Activated CD4-positive, alpha-beta T cell treated with anti-CD3 and anti-CD28 coated beads, Interleukin-2, Interleukin-6, amounts not matched to agents 100 ng/mL and 50 ng/mL, durations not matched to agents 16 hours and 8 hours (primary cell): Measurements from ENCODE around the gene ABL1.
A peak's percentile ranks its signal among the peaks of the same experiment; 100 is the strongest.

Source experiments
- DNase-seq: peaks from one replicate; pipeline ENCODE4 v3.0.0-alpha.2; 2020

Gene ABL1

DNA sequence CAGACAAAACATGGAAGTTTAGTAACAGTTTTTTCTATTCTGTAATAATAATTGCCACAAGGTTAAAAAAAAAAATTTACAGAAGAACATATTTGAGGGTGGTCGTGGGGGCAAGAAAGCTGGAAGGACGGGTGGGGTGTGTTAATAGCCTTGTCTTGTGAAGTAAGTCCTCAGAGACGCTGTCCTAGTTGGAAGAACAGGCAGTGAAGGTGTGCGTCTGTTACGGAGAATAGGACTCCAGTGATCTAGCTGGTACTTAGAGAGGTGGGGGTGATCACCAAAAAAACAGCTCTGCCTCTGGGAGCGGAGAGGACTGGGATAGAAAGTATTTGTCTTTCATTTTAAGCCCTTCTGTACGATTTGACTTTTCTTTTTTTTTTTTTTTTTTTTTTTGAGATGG is 17.7 kb downstream of the ABL1 start:
- no peak for DNase-seq

DNA sequence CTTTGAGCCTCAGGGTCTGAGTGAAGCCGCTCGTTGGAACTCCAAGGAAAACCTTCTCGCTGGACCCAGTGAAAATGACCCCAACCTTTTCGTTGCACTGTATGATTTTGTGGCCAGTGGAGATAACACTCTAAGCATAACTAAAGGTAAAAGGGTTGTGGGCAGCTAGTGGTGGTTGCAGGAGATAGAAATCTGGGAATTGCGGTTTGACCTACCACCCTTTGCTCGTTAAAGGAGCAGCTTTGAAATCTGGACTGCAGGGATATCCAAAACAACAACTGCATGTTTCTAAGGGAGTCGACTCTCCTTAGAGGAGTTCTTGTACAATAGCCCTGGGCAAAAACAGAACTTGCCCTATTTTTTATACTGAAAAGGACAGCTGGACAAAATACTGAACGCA is 19.0 kb downstream of the ABL1 start:
- no peak for DNase-seq

DNA sequence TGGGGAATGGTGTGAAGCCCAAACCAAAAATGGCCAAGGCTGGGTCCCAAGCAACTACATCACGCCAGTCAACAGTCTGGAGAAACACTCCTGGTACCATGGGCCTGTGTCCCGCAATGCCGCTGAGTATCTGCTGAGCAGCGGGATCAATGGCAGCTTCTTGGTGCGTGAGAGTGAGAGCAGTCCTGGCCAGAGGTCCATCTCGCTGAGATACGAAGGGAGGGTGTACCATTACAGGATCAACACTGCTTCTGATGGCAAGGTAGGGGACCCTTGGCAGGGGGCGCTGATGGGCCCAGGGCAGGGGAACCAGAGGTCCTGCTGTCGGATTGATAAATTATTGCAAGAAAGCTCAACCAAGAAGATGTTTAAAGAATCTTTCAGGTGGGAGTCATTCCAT is 19.8 kb downstream of the ABL1 start:
- DNase-seq: no peak

DNA sequence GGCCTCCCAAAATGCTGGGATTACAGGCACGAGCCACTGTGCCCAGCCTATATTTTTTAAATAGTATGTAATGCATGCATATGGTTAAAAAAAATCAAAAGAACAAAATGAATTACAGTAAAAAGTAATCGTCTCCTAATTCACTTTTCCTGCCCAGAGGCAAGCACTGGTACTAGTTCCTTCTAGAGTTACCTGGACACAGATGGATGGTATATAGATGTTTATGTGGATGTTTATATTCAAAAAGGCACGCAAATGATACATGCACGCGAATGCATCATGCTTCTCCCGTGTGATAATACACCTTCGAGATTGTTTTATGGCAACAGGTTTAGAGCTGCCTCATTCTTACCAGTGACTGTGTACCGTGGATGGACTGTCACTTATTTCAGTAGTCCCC is 21.4 kb downstream of the ABL1 start:
- DNase-seq: no peak

DNA sequence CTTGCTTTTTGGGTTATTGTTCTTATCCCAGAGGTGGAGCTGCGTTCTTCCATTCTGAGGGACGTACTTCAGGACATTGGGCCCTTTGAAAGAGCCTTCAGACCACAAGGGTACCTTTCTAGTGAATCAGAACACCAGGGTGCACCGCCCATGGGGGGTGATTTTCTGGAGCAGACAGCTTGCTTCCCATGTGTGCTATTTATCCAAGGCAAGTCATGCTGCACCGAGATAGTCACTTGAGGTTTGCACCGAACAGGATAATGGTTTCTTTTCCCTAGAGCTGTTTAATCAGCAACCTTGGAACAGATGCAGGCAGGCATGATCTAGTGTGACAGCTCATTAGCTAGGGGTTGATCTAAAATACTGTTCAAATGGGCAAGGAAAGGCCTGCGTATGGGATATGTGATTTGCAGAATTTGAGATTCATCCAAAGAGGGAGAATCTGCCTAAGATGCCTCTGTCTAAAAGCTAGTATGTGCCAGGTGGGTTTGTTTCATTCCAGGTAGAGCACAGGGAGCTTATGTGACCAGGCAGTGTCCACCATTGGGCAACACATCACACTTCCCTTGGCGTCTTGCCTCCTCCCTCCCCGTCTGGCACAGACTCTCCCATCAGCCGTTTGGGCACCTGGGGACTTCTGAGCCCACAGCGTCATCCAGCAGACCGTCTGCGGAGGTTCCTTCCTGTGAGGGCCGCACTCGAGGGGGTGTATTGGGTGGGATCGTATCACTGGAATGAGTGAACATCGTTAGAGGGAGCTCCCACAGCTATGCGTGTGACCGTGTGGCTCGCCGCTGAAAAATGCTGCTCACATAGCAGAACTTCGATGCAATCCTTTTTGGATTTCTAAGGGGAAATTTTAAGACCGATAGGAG is 23.0 kb downstream of the ABL1 start:
- DNase-seq: no peak

- DNase-seq: no peak
Observed at GRCh38 chr9:130858739-130859705, 24.0 kb downstream of the ABL1 start.

GRCh38 chr9:130860458-130861316 is 25.6 kb downstream of the ABL1 start:
- DNase-seq: no peak

DNA sequence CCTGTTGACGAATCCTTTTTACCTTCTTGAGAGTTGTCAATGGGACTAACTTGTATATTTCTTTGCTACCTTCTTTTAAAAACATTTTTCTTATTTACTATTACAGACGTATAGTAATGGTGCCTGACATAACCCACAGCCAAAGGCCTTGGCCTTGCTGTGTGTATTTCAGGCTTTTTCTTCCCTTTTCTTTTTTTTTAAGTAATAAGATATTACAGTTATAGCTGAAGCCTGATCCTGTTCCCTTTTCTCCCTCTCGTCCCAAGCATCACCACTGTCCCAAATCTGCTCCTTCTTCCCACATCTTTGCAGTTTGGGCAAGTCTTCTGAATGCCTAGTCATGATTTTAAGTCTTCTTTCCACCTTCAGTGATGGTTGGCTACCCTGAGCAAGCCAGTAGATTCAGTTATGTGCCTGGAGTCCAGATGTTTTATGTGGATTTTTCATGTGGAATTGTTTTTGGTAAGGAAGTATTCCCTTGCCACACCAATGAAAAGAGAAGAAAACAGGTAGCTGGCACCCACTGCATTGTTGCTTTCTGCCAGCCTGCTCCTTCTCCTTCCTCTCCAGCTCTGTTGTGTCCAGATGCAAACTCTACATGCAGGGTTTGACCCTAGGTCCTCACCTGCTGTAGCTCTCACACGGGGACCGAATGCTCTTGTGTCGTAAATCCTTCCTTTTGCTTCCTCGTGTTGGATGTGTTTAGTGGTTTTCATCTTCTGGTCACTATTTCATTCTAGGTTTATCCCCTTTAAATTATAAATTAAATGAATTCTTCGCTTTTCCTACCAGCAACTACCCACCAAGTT is 26.5 kb downstream of the ABL1 start:
- DNase-seq: no peak

GRCh38 chr9:130862217-130862616 is 27.2 kb downstream of the ABL1 start:
- no peak for DNase-seq

GRCh38 chr9:130862747-130863146 is 27.7 kb downstream of the ABL1 start:
- no peak for DNase-seq

DNA sequence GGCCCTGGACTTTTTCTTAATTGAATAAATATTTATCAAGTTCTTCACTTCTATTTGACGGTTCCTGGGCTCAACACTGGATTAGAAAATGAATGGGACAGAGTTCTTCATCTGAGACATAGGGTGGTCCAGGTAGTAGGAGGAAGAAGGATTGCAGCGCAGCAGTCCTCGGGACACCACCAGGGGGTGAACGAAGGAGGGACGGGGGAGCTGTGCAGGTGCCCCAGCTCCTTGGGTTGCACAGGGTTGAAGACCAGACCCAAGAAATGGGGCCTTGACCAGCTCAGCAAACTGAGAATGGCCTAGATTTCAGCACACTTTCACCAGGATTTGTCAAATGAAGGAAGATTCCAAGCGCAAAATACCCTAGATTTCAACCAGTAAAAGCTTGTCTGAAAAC is 29.5 kb downstream of the ABL1 start:
- DNase-seq: no peak

DNA sequence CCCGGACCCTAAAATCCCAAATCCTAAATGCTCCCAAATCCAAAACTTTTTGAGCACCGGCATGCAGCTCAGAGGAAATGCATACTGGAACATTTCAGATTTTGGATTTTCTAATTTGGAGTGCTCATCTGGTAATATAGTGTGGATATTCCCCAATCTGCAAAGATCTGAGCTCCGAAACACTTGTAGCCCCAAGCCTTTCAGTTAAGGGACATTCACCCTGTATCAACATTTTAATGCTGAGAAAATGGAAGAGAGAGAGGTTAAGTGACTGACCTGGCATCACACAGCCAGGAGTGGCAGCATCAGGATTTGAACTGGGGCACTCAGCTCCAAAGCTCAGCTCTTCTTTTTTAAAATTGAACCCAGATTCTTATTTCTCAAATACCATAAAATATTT is 30.9 kb downstream of the ABL1 start:
- no peak for DNase-seq

DNA sequence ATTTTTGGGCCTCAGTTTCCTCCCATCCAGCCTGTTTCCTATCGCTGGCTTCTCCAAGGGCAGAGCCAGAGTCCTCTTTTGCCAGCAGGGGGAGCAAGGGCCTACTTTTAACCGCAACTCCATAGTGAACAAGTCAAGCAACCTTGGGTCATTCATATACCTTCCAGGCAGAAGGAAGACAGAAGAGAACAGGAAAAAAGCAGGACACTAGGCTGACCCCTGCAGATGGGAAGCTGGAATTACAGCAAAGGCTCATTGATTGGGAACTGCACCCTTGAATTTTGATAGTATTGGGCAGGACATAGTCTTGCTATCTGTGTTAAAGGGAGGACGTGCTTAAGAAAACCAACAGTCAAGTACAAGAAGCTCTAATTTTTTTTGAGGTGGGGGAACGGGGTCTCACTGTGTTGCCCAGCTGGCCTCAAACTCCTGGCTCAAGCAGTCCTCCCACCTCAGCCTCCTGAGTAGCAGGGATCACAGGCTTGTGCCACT is 31.5 kb downstream of the ABL1 start:
- peak; percentile 60 for DNase-seq

DNA sequence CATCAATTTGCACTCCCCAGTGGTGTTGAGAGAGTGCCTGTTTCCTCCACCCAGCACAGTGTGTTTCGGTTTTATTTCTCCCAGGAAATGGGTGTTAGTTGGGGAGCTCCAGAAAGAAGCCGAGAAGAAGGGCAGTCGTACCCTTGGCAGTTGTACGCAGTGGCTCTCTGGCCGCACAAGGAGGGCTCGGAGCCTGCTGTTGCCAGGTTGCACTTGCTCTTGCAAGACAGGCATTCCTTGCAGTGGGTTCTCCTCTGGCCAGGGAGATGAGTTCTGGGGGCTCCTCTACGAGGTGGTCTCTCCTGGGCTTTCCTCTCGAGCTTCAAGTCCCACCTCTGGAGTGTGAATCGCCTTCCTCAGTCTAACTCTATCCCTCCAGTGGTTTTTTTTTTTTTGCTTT is 32.5 kb downstream of the ABL1 start:
- DNase-seq: no peak

- no peak for DNase-seq
Observed at GRCh38 chr9:130868230-130868629, 33.2 kb downstream of the ABL1 start.

DNA sequence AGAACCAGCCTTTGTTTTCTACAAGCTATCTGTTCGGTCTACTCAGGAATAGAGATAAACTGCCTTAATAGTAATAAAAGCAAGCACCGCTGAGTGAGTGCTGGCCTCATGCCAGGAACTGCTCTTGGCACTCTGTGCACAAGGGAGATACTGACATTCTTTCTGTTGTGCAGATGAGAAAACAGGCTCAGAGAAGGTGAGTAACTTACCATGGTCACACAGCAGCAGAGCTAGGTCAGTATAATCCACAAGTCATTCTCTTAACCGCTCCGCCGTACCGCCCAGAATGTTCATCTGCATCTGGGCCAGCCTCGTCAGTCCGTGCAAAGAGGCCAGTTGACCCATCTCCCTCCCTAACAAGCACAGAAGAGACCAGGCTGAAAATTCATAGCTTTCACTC is 34.2 kb downstream of the ABL1 start:
- DNase-seq: no peak

GRCh38 chr9:130870491-130871381 is 35.7 kb downstream of the ABL1 start:
- no peak for DNase-seq

DNA sequence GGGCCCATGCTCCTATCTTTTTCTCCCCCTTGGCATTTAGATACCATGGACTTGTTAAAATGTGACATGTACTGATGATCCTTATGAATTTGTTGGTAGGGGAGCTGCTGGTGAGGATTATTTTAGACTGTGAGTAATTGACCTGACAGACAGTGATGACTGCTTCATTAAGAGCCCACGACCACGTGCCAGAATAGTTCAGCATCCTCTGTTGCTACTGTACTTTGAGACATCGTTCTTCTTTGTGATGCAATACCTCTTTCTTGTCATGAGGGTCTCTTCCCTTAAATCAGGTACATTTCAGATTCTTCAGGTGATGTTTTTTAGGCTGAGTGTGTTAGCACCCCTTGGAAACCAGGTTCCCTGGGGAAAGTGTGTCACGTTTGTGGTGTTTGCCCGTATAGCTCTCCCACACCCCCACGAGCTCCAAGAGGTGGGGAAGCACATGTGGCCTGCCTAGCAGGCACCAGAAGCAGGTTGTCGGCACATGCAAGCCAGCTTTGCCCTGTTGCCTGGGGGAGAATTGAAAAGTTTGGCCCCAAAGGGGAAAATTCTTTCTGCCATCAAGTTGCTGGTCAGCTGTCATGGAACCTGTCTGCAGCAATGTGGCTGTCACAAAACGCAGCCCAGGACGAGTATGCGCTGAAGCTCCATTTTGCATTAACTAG is 36.5 kb downstream of the ABL1 start:
- no peak for DNase-seq

- DNase-seq: no peak
Observed at GRCh38 chr9:130872093-130872492, 37.0 kb downstream of the ABL1 start.

DNA sequence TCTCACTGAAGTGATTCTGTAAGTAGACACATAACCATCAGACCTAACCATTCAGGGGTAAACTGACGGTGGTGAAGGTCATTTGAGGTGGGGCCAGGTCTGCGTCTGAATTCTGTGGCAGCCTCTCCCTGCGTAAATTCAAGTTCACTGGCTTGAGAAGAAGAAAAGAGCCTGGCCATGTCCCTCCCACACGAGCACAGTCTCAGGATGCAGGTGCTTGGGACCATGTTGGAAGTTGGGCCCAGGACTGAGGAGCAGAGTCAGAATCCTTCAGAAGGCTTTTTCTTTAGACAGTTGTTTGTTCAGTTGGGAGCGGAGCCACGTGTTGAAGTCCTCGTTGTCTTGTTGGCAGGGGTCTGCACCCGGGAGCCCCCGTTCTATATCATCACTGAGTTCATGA is 37.5 kb downstream of the ABL1 start:
- DNase-seq: no peak
